Astrocyte of the cerebellum (primary cell): ENCODE data around the gene ZNF536.
"Not testable (repeated sequence)": the region's sequence is repeated elsewhere in the genome, so short reads cannot be mapped to it uniquely, and the experiment has no call there.

Experiments
- DNase-seq: peaks from one replicate; pipeline ENCODE4 v3.0.0-alpha.2; 2011; ENCODE audit warnings: low read depth
- H3K4me3 ChIP-seq: 2 replicates; pipeline ENCODE4 v1.5.1; 2011; ENCODE audit warnings: mild to moderate bottlenecking, low read depth, low read length, moderate library complexity
- CTCF ChIP-seq: IDR thresholded peaks from 2 replicates; pipeline ENCODE4 v1.5.1; 2012; ENCODE audit warnings: low read length, low read depth, moderate library complexity, mild to moderate bottlenecking; ENCODE audit errors: missing control alignments
- in situ Hi-C: cut with HindIII; loops from 2 replicates; pipeline ENCODE4 v1.10.0; 2017; ENCODE audit warnings: low sequenced_read_pairs

ZNF536 gene

GRCh38 chr19:30442674-30443073, 70.5 kb downstream of the ZNF536 start:
- no peak for DNase-seq
- TF ChIP-seq CTCF: no peak
- no peak overlapping the region for H3K4me3 ChIP-seq
- in situ Hi-C loops: no loop called here

- TF ChIP-seq CTCF: no peak
- no peak overlapping the region for H3K4me3 ChIP-seq
- DNase-seq: no peak
- in situ Hi-C loops: no loop called here
Measured at GRCh38 chr19:30443531-30444252, 71.5 kb downstream of the ZNF536 start.

GRCh38 chr19:30444253-30444671, 72.1 kb downstream of the ZNF536 start:
- no peak for TF ChIP-seq CTCF
- DNase-seq: no peak
- in situ Hi-C loops: no loop called here
- H3K4me3 ChIP-seq: no peak overlapping the region

GRCh38 chr19:30444686-30445232, 72.6 kb downstream of the ZNF536 start:
- DNase-seq: no peak
- no peak for TF ChIP-seq CTCF
- no peak overlapping the region for H3K4me3 ChIP-seq
- in situ Hi-C loops: no loop called here

GRCh38 chr19:30445385-30445784, 73.2 kb downstream of the ZNF536 start:
- no peak for TF ChIP-seq CTCF
- H3K4me3 ChIP-seq: no peak overlapping the region
- in situ Hi-C loops: no loop called here
- no peak for DNase-seq

- in situ Hi-C loops, H3K4me3 ChIP-seq, DNase-seq: not testable (repeated sequence)
Measured at GRCh38 chr19:30446120-30446519, 73.9 kb downstream of the ZNF536 start.

GRCh38 chr19:30446850-30447552, 74.8 kb downstream of the ZNF536 start:
- no peak overlapping the region for H3K4me3 ChIP-seq
- no peak for DNase-seq
- in situ Hi-C loops: no loop called here
- TF ChIP-seq CTCF: no peak
